GM19455 (cell line): ENCODE results near the gene NGFR.

Source experiments
- ATAC-seq: cut with Tn5 transposase; IDR thresholded peaks from one replicate; pipeline ENCODE4 v1.9.1; 2021; ENCODE audit not compliant: unreplicated experiment

NGFR gene, protein sequence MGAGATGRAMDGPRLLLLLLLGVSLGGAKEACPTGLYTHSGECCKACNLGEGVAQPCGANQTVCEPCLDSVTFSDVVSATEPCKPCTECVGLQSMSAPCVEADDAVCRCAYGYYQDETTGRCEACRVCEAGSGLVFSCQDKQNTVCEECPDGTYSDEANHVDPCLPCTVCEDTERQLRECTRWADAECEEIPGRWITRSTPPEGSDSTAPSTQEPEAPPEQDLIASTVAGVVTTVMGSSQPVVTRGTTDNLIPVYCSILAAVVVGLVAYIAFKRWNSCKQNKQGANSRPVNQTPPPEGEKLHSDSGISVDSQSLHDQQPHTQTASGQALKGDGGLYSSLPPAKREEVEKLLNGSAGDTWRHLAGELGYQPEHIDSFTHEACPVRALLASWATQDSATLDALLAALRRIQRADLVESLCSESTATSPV

DNA sequence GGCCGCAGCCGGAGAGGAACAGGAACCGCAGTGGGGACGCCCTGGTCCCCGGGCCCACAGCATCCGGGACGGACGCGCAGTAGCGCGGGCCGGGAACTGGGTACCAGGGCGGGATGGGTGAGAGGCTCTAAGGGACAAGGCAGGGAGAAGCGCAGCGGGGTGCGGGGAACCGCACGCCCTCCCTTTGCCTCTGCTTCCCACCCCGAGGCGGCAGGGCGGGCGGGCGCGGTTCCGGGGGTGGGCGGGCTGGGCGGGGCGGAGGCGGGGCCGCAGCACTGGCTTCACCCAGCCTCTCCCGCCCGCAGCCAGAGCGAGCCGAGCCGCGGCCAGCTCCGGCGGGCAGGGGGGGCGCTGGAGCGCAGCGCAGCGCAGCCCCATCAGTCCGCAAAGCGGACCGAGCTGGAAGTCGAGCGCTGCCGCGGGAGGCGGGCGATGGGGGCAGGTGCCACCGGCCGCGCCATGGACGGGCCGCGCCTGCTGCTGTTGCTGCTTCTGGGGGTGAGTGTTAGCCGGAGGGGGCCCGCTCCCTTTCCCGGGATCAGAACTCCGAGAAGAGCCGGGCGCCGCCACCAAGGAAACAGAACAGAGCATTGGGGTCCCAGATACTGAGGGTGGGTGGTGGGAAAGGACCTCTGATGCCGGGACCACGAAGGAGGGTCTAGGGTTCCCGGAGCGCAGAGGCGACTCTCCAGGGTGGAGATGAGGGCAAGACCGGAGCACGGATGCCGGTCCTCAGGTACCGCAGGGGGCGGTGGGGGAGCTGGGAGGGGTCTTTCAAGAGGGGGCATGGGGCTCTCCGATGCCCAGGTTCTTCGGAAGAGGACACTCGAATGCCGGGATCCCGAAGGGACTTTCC lies at the start of gene NGFR:
Gene NGFR (plus strand): TSS at position 308 of the 856 bp plus-strand sequence. CDS start 125 bp downstream, at position 433.
- ATAC-seq, result no peak

DNA sequence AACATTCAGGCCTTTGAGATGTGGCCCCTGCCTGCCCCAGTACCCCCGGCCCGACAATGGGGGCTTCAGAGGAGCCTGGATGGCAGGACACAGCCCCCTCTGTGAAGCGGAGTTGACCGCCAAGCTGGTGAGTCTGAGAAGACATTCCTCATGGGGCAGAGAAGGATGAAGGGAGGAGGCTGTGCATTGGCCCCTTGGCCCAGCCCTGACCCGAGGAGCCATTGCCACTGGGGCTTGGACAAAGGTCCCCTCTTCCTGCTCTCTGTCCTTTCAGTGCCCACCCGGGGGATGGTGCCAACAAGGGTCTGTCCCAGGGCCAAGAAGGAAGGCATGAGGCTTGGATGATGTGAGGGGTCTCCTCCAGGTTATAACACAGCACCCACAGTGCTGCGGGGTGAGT lies 49.5 kb upstream of the NGFR start:
- no peak for ATAC-seq

DNA sequence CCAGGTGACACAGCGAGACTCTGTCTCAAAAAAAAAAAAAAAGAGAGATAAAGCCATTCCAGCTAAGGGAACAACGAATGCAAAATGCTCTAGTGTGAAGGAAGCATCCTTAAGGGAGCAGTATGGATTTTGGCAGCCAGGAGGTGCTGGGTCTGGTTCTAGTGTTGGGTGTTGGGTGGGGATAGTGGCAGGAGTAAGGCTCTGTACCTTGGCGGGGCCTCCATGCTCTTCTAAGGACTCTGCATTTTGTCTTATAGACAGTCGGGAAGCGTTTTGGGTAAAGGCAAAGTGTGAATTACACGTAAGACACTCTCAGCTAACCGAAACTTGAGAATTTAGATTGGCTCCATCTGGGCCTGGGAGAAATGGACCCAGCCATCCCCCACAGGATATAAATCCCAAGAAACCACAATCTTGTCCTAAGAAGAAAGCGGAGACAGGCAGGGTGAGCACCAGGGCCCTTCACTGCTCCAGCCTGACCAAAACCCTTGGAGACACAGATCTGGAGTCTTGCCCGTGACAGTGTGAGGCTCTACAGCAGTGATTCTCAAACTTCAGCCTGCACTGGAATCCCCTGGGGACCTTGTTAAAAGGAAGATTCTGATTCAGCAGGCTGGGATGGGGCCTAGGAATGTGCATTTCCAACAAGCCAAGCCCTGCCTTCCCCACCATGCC lies 47.3 kb upstream of the NGFR start:
- no peak for ATAC-seq

DNA sequence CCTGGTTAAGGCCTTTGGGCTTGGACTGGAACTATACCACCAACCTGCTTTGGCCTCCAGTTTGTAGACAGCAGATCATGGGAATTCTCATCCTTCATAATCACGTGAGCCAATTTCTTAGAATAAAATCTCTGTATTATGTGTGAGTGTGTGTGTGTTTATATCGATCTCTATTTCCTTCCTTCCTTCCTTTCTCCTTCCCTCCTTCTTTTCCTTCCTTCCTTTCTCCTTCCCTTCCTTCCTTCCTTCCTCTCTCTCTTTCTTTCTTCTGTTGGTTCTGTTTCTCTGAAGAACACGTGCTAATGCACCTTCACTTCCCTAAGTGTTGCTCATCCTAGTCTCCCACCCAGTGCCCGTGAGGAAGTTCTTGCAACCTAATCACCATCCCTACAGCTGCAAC lies 44.9 kb upstream of the NGFR start:
- no peak for ATAC-seq

DNA sequence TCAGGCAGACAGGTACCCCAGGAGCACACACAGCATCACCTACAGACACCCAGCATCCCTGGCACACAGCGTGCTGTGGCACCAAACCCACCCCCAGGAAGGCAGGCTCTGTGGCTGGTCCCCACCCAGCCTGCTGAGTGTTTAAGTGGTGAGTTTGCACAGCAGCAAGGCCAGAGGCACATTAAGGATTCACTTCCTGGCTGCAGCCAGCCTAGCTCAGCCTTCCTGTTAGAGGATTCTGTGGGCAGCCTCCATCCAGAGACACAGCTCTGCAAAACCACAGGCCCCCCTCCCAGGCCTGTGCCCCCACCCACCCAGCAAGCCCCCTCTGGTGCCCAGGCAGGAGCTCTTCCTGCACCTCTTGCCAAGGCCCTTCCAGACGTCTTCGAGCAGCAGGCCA lies 44.4 kb upstream of the NGFR start:
- ATAC-seq, result no peak

DNA sequence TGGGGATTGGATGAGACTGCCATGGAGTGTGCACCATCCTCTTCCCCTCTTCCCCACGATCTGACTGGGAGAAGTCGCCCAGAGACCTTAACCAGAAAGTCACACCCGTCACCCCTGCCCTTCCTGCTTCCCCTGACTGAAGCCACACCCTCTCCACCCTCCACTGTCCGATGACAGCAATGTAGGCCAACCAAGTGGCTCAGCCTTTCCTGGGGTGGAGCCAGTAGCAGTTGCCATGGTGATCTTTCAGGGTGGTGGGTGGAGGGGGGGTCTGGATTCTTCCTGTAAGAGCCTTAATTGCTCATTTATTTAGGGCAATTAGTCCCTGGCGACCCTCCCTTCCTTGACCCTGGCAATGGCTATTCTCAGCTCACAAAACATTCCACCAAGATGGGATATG lies 42.9 kb upstream of the NGFR start:
- no peak for ATAC-seq

DNA sequence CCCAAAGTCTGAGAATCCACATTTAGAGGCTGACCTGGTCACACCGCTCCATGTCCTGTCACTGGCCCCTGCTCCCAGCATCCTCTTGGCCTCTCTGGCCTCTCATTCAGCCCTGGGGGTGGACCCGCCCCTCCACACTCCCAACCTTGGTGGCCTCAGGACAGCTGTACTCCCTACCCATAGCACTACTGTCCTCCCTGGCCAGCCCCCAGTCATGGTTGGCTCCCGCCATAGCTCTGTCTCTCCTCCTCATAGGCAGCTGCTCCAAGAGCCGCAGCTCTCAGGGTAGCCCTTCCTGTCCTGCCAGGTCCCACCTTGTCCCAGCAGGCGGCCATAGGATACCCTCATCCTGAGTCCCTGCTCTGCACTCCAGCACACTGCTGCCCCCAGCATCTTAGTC lies 42.4 kb upstream of the NGFR start:
- no peak for ATAC-seq

DNA sequence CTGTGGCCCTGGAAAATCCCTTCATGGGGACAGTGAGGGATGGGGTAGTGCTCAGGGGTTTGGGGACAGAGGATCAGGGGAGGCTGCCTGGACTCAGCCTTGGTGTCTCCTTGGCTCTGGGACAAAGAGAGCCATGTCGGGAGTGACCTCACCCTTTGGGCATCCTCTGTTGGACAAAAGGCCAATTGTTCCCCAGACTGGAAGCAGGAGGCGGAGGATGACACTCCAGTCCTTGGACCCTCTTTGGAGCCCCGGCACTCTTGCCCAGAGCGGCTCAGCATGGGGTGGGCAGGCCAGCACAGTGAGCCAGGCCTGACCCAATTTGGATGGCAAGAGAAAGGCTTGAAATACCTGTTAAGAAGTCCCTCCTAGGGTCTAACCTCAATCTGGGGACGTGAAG lies 41.0 kb upstream of the NGFR start:
- no peak for ATAC-seq

DNA sequence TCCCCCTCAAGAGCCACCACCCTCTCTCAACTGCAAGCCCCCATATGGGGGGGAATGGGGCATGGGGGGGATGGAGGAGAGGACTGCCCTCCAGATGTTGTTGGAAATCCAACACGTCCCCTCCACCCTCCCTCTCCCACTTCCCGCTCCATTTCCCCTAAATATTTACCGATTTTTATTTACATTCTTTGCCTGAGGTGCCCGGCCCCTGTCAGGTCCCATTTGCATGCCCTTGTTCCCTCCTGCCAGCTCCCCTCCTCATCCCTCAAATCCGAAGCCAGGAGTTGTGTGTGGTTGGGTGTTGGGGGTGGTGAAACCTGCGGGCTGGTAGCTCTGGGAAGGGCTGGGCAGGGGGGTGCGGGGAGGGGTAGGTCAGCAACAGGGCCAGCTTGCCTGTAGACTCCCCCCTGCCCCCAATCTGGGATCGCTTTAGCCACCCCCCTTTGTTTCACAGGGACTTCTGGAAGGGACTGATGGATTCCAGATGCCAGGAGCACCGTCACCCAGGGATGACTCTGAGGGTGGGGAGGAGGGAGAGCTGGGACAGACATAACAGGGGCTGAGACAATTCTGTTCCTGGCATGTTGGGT lies 39.7 kb upstream of the NGFR start:
- ATAC-seq, result no peak

DNA sequence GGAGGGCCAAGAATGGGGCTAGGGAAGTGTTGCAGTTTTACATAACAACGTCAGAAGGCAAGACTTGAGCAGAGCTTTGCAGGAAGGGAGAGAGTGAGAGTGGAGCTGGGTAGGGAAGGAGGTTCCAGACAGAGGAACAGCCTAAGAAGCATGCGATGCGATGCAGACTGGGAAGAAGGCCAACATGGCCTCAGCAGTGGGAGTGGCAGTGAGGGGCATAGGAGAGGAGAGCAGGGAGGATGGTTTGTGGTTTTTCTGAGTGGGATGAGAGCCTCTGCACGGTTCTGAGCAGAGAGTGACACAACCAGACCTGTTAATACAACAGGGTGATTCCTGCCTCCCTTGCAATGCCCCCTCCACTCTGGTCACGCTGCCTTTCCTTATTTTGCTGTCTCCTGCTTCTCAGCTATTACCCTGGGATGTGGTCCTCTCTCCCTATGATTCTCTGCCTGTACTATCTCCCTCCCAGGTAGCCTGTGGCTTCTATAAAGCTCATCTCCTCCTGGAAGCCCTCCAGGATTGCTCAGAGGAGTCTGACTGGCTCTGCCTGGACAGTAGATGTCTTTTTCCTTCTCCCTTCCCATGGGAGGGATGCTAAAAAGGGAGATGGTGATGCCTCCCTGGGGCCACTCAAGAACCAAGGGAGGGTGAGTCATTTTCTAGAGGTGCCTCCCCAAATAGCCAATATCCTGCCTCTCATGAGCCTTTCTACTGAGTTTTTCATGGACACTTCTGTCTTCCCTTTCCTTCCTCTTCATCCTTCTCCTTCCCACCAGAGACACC lies 38.7 kb upstream of the NGFR start:
- no peak for ATAC-seq

DNA sequence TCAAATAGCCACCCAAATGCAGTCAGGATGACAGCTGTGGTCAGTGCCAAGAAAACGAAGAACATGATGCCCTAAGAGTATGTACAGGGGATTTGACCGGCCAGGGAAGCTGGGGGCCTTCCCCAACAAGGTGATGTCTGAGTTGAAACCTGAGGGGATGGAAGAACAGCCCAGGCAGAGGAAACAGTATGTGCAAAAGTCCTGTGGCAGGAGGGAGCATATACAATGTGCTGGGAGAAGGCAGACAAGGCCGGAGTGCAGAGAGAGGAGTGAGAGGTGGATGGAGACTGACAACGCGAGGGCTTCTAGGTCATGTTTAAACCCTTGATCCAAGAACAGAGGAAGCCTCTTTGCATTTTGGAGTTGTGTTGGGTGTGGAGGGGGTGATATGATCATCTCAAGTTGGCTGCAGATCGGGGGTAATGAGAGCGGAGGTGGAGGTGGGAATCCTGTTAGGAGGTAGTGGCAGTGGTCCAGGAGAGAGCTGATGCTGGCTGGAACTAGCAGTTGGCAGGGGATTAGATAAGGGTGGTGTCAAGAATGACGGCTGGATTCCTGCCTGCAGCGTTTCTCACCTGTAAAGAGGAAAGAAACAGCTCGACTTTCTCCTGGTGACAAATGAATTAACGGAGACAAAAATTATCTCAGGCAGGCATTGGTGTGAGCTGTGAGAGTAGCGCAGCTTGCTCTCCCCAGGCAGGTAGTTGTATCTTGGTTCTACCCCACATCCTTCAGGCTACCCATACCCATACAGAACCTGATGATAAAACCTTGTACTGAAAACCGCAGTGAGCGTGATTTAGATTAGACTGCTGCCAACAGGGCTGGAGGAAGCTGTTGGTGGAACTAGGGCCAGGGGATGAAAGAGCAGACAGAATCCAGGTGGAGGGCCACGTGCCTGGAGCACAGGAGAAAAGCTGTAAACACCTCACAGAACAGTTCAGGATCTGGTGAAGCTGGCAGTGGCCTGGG lies 37.2 kb upstream of the NGFR start:
- no peak for ATAC-seq

DNA sequence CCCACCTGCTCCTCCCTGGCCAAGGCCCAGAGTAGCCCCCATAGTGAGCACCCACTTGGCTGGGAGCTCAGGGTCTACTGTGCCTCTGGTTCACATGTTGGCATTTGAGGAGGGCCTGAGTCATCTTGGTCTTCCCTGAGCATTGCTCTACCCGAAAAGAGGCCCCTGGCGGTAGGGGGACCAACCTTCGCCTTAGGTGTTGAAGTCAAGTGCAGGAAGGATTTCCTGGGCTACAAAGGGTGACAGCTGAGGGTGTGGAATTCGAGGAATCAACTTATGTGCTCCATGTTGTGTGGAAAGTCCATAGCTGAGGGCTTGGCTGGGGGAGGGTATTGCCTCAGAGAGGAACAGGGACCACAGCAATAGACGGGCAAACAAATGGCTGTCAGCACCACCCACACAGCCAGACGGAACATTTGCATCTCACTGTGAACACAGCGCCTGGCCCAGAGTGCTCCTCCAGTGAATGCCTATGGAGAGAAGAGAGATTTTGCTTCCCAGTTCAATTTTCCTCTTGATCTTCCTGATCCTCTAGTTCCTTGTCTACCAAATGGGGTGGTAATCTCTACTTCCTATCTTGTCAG lies 35.6 kb upstream of the NGFR start:
- ATAC-seq, result no peak

DNA sequence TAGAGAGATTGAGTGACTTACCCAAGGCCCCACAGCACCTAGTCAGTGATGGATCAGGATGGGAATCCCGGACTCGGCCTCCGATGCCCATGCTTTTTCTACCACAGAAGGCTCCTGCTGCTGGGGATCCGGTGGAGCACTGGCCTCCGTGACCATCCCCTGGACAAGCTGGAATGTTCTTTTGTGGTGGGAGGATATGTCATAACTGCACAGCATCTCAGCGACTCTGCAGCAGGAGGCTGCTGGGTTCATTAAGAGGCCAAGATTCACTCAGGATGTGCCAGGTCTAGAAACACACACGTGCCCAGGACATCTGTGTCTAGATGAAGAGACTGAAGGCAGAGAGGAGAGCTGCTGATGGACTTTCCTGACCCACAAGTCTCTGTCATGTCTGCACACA lies 34.7 kb upstream of the NGFR start:
- no peak for ATAC-seq

DNA sequence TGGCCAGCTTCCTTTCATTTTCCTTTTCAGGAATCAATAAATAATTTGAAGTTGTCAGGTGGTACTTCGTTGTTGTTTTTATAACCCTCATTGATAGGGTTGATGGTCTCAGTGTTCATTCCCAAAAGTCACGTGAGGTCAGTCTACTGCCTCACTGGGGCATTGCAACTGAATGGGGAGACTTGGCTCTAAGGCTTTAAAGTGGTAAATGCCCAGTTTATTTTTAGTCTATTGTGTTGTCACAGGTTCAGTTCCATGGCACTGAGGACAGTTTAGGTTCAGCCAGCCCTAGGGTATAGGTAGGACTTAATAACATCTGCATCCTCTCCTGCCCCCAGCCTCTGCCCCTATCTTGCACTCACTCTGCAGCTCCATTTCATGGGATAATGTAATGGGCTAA lies 33.5 kb upstream of the NGFR start:
- no peak for ATAC-seq

DNA sequence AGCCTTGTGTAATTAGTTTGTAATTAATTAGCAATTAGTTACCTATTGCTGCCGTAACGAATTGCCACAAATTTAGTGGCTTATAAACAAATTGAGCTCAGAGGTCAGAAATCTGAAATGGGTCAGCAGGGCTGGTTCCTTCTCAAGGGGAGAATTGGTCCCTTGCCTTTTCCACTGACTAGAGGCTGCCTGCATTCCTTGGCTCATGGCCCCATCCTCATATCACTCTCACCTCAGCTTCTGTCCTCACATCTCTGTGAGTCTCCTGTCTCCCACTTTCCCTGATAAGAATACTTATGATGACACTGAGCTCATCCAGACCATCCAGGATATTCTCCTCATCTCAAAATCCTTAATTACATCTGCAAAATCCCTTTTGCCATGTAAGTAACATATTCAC lies 31.0 kb upstream of the NGFR start:
- ATAC-seq, result no peak

DNA sequence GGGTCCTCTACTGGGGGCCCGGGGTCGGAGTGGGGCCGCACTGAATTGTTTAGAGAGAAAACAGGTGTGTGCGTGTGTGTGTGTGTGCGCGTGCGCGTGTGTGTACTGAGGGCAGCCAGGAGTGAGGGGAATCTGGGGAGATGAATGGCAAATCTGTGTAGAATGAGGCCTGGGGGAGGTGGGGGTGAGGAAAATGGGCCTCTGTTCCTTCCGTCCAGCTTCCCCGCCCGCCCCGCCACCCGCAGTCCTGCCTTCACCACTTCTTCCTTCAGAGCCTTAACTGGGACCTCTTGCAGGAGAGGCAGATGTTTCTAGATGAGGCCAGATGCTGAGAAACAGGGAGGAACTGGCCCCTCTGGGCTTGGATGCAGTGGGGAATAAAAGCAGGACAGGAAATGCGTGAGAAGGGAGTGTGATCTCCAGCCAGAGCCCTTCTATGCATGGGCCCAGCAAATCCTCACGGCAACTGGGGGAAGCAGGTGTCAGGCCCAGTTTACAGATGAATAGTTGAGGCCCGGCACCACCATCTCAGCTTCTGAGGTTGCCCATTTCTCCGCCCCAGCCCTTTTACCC lies 29.7 kb upstream of the NGFR start:
- no peak for ATAC-seq

DNA sequence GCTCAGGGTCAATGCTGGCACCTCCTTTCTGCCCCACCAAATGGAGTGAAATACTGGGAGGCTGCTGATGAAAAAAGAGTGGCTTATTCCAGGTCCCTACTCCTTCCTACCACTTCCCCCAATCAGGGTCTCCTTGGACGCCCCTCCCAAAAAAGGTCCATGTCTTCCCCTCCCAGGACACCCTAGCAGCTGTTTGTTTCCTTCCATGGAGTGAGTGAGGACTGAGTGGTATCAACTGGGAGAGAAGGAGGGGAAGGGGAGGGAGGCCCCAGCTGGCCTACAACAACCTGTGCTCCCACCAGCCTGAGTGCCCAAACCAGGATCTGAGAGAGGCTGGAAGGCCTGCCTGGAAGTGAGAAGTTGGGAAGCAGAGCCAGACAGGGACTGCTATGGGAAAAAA lies 28.7 kb upstream of the NGFR start:
- no peak for ATAC-seq

DNA sequence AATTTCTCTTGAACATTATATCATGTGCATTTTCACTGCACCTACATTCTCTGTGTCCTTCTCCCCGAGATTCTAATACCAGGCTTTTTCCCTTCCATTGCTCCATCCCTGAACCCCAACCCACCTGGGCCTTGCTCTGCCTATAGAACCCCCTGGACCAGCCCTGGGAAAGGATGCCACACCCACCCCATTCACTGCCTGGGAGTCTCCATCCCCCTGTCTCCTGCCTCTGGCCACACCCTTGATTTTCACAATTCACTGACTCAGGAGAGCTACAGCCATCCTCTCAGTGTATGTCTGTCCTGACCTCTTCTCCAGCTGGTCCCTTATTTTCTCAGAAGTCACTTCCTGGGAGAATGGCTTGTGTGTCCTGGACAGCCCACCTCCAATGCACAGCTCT lies 27.9 kb upstream of the NGFR start:
- ATAC-seq, result no peak
